OCI-LY1 (cell line): ENCODE measurements around the gene SMURF2.

ENCODE experiments used
- CTCF ChIP-seq: fragments of 200-600 bp; sonication (generic), shearing (Covaris generic); IDR thresholded peaks from 2 replicates; pipeline ENCODE4 v1.5.1; 2017; ENCODE audit warnings: mild to moderate bottlenecking, antibody characterized with exemption, low read length, moderate library complexity, mixed read lengths
- EZH2 ChIP-seq: fragments of 200-600 bp; sonication (generic), shearing (Covaris generic); IDR thresholded peaks from 2 replicates; pipeline ENCODE4 v1.8.0; 2017; ENCODE audit warnings: borderline replicate concordance, mixed run types, mild to moderate bottlenecking, antibody characterized with exemption, low read length, moderate library complexity, mixed read lengths

- no peak for TF ChIP-seq CTCF
- TF ChIP-seq EZH2, result no peak
Measured at GRCh38 chr17:64502809-64503208, 159.3 kb downstream of the SMURF2 start.
